SK-MEL-5 (cell line): ENCODE results near the gene METTL27. TPM values are rescaled to one million over a fixed set of nuclear protein-coding genes. Genes with fewer than 3 reads are reported as not detected.
A peak's percentile ranks its signal among the peaks of the same experiment; 100 is the strongest.
"Not testable (repeated sequence)": the region's sequence is repeated elsewhere in the genome, so short reads cannot be mapped to it uniquely, and the experiment has no call there.

Experiments
- DNase-seq: peaks from one replicate; pipeline ENCODE4 v3.0.0-alpha.2; 2016; ENCODE audit warnings: low read depth, low spot score
- in situ Hi-C: cut with HindIII; loops from 2 replicates; pipeline ENCODE4 v1.10.0; 2016; ENCODE audit warnings: low sequenced_read_pairs, high pct_unique_total_duplicates, low pct_unique_long_range_greater_than_20kb
- total RNA-seq: library from RNA; depleted of rRNA; stranded (reverse); fragments of >200 nt; shearing (Covaris generic); gene quantifications from 2 replicates; pipeline ENCODE4 v1.2.3, GENCODE V29; 2014

METTL27 gene
- total RNA-seq, 1 experiment from 2014 or later: 1.8 TPM

DNA sequence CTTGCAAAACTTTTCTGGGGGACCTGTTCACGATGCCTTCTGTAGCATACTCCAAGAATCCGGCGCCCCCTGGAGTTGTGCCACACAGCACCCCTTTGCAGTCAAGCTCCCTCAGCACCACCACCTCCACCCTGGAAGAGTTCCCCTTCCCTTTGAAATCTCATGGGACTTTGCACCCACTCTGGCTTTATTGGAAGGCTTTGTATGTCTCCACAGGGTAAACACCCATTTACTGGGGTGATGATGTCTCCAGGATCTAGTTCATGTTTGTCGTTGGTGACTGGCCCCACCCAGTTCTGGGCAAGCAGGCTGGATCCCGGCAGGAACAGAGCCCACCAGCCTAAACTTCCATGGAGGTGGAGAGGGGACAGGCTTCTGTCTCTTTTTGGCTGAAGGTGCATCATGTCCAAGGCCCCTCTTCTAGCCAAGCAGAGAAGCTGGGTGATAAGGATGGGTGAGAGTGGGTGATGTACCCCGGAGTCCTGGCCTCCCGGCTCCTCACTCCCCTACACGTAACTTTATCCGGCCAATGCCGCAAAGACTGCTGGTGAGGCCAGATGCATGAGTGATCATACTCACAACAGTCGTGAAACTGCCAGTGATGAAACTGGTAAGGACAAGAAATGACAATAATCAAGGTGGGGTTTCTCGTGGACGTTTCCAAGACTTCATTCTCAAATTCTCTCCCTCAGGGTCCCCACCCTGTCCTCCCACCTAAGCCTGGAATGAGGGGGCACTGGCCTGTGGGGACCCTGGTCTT is 12.2 kb downstream of the METTL27 start:
- no peak for DNase-seq
- in situ Hi-C loops: no loop called here

DNA sequence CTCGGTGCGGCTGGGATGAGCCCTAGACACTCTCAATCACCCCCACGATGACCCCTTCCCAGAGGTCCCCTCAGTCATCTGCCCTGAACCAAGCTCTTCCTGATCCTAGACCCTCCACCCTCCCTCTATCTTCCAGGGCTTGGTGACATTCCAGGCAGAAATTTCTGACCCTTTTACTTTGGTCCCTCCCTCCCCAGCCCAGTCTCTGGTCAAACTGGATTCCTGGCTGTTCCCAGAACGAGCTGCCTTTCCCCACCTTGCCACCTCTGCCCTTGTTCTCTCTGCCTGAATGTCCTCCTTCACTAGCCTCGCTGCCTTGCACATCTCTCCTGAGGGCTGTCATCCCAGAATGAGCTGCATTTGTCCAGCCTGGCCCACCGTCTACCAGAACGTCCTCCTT is 12.8 kb downstream of the METTL27 start:
- no peak for DNase-seq
- in situ Hi-C loops: no loop called here

DNA sequence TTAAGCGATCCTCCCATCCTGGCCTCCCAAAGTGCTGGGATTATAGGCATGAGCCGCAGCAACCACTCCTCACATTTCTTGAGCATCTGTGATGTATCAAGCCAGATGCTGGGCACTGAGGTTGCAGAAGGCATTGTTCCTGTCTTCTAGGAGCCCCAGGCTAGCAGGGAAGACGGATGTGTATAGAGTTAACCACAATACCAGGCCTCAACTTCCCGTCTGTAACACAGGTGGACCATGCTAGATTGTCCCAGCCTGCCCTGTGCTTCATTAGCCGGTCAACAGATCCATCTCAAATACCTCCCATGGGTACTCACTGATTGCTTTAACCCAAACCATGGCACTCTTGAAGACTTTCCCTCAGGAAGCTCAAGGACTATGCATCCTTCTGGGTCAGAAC is 13.3 kb downstream of the METTL27 start:
- in situ Hi-C loops: no loop called here
- no peak for DNase-seq

DNA sequence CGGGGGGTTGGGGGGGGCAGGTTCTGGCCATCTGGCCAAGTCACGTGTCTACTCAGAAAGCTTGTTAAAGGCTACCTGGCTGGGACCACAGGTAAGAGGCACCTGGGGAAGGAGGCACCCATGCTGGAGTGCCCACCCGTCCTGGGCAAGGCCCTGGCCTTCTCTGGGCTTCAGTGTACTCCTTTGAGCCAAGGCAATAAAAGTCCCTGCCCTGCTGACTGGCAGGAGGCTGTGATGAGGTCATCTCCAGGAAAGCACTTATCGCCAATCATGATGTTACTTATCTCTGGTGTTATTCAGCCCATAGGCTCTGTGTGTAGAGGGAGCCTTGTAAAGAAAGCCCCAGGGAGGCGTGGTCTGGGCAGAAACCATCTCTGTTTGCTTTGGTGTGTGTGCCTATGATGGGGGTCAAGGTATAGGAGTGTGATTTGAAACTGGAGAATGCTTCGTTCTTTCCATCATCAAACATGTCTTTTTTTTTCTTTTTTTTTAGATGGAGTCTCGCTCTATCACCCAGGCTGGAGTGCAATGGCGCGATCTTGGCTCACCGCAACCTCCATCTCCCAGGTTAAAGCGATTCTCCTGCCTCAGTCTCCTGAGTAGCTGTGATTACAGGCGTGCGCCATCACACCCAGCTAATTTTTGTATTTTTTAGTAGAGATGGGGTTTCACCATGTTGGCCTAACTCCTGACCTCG is 14.1 kb downstream of the METTL27 start:
- peak; percentile 70 for DNase-seq
- in situ Hi-C loops: no loop called here

DNA sequence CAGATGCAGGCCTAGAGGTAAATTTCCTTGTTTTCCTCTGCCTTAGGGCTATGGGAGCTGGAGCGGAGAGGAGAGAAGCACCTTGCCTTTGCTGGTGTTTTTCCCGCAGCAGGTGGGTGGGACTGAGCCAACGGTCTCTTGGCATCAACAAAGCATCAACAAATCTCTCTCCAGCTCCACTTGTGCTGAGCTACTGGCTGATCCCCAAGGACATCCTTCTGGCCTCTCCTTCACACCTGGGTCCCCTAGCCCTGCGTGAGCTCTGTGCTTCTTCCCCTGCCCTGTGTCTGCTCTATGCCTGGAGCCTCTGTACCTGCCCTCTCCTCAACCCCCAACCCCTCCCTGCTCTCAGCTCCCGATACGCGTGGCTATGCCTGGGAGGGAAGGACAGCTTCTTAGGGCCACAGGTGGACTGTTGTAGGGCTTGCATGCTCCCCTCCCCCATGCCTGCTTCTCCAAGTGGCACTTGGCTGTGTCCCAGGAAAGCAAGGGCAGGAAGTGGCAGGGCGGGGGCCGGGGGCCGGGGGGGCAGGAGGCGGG is 14.7 kb downstream of the METTL27 start:
- in situ Hi-C loops: no loop called here
- peak; percentile 25 for DNase-seq

DNA sequence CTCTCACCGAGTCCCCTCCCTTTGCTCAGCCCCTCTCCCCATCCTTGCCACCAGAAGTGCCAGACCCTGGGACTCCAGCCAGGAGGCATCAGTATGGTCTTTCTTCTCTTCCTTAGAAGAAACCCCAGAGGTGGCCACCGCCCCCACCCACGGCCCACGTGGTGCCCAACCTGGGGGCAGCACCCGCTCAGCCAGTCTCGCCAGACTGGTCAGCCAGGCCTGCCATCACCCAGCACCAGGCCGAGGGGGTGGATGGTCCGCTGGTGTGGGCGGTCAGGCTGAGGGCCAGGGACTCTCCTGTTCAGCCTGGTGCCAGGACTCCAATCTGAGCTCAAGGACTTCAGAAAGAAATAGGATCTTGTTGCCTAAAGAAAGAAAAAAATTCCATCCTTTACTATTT is 17.3 kb downstream of the METTL27 start:
- no peak for DNase-seq
- in situ Hi-C loops: loop anchor here (25.0 kb wide), 1 partner anchor 137 kb away; no protein-coding TSS in a partner anchor

DNA sequence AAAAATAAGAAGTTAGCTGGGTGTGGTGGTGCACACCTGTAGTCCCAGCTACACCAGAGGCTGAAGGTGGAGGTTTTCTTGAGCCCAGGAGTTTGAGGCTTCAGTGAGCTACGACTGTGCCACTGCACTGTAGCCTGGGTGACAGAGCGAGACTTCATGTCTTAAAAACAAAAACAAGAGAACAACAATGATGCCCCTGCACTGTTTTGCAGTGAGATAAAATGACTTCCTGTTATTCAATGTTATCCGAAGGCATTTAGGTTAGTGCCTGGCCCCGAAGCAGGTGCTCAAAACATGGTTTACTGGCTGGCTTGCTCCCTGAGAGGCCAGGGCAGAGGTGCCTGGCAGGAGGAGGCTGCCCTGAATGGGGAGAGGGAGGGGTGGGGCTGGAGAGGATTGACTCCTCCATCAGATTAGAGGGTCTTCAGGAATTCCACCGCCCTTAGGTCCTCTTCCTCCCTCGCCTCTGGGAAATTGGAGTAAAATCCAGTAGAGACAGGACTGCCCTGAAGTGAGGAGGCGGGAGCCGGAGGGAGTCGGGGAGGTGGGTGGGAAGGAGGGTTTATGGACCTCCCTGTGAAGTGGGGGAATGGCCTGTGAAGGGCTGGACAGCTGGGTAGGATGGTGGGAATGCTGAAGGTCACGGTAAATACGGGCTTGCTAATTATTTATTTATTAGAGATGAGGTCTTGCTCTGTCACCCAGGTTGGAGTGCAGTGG is 18.3 kb downstream of the METTL27 start:
- in situ Hi-C loops: loop anchor here (25.0 kb wide), 1 partner anchor 138 kb away; no protein-coding TSS in a partner anchor
- DNase-seq: no peak

DNA sequence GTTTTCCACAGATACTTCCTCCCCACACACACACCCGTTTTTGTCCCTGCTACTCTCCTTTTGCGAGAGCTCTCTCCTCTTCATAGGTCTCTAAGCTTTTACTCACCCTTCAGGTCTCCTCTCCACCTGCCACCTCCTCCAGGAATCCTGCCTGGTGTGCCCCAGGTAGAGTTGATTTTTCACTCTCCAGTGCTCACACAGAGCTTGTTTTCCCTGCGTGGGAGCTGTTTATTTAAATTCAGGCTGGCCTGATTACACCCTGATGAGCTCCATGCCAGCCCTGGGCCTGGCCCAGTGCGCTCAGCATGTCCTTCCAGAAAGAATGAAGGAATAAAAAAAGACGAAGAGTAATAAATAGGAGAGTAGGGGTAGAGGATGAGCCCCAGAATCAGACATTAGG is 19.1 kb downstream of the METTL27 start:
- in situ Hi-C loops: loop anchor here (25.0 kb wide), 1 partner anchor 139 kb away; no protein-coding TSS in a partner anchor

DNA sequence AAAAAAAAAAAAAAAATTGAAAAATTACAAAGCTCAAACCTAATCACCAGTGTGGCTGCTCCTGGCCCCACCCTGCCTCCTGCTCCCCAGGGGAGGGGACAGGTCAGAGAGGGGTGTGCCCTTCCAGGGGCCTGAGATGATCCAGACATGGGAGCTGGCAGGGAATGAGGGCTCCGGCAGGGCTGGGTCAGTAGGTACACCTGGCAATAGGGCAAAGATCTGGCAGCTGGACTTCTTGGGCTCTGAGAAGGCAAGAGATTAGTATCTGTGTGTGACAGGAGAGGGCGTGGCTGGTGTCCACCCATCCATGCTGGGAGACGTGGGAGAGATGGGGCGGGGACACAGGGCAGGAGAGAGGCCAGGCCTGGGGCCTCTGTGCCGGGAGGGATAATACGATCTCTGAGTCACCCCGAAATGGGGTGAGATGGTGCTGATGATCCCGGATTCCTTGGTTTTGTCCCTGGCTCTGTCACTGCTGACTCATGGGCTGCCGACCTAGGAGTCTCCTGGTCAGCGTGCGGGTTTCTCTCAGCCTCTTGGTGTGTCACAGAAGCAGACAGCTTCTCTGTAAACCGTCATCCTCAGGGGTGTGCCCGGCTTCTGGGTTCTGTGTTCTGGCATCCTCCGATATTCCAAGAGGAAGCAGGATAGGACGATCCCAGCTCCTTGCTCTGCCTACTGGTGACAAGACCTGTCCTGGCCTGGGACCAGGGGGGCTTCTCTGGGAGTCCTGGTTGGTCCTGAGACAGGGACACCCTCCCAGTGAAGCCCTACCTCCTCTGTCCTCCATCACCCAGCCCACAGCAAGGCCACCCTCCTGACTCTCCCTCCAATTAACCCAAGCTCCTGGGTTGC is 19.8 kb downstream of the METTL27 start:
- in situ Hi-C loops: loop anchor here (25.0 kb wide), 1 partner anchor 140 kb away; no protein-coding TSS in a partner anchor
- DNase-seq: no peak

More for the DNA sequence above, 19.1 kb downstream of the METTL27 start:
- no peak for DNase-seq

DNA sequence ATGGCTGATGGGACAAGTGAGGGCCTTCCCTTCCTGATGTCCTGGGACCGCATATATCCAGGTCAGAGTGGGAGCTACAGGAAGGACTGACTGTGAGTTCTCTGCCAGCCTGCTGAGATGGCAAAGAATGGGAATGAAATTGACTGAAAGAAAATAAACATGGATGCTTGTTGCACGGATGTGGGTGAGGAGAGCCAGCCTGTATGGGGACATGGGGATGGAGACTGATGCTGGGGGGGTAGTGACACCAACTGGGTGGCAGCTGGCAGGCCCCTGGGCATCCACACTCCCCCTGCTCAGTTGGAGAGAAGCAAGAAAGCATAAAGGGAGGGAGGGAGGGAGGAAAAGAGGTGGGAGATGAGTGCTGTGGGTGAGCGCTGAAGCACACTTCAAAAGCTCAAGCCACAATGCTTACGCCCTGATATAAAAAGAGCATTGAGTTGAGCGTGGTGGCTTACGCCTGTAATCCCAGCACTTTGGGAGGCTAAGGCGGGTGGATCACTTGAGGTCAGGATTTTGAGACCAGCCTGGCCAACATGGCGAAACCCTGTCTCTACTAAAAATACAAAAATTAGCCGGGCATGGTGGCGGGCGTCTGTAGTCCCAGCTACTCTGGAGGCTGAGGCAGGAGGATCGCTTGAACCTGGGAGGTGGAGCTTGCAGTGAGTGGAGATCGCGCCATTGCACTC is 20.6 kb downstream of the METTL27 start:
- in situ Hi-C loops: loop anchor here (25.0 kb wide), 1 partner anchor 141 kb away; no protein-coding TSS in a partner anchor
- DNase-seq: not testable (repeated sequence)

DNA sequence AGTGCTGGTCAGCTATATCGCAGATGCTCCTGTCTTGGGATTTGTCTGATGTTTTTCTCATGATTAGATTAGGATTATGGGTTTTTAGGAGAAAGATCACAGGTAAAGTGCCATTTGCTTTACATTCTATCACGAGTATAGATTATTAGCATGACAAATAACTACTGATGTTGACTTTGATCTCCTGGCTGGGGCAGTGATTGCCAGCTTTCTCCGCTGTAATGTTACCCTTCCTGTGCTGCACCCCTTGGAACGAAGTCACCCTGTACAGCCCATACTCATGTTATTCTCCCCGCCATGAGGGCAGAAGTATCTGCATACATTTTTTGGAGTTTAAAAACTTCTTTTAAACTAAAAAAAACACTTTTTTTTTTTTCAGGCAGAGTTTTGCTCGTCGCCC is 22.3 kb downstream of the METTL27 start:
- DNase-seq: no peak
- in situ Hi-C loops: loop anchor here (25.0 kb wide), 1 partner anchor 142 kb away; no protein-coding TSS in a partner anchor

DNA sequence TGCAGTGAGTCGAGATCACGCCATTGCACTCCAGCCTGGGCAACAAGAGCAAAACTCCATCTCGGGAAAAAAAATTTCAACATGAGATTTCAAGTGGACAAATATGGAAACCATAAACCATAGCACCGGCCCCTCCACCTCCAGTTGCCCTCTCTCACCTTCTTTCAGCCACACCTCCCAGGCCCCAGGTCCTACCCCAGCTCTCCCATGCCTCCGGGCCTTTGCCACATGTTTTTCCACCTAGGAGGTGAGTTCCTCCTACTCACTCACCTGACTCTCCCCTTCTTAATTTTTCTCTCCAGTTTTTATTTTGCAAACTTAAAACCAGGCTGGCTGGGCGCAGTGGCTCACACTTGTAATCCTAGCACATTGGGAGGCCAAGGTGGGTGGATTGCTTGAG is 25.2 kb downstream of the METTL27 start:
- in situ Hi-C loops: loop anchor here (25.0 kb wide), 1 partner anchor 145 kb away; no protein-coding TSS in a partner anchor

DNA sequence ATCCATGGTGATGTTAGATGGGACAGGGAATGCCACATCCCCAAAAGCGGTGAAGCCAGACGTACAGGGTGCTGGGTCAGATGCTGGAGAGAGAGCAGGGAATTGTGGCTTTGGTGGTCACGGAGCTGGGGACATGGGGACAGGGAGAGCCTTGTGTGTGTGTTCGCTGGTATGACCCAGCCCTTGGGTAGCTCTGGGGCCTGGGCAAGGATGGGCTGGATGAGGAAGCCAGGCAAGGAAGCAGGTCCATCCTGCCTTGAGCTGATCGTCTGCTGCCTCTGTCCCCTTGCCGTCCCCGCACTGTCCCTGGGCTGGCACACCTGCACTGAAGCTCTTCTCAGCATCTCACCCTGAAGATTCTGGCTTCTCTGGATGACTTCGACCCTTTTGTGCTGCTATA is 26.9 kb downstream of the METTL27 start:
- in situ Hi-C loops: loop anchor here (25.0 kb wide), 1 partner anchor 147 kb away; no protein-coding TSS in a partner anchor
- DNase-seq: no peak

More for the DNA sequence above, 25.2 kb downstream of the METTL27 start:
- no peak for DNase-seq

DNA sequence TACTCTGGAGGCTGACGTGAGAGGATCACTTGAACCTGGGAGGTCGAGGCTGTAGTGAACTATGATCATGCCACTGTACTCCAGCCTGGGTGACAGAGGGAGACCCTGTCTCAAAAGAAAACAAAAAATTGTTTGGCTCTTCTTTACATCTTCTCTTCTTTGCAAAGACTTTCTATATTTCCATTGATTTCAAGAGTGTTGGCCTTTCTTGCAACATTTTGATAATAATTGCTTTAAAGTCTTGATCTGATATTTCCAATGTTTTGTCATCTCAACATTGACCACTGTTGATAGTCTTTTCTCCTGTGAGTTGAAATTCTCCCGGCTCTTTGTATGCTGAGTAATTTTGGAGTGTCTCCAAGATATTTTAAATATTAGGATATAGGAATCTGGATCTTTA is 29.3 kb downstream of the METTL27 start:
- in situ Hi-C loops: loop anchor here (25.0 kb wide), 1 partner anchor 149 kb away; no protein-coding TSS in a partner anchor
- no peak for DNase-seq

DNA sequence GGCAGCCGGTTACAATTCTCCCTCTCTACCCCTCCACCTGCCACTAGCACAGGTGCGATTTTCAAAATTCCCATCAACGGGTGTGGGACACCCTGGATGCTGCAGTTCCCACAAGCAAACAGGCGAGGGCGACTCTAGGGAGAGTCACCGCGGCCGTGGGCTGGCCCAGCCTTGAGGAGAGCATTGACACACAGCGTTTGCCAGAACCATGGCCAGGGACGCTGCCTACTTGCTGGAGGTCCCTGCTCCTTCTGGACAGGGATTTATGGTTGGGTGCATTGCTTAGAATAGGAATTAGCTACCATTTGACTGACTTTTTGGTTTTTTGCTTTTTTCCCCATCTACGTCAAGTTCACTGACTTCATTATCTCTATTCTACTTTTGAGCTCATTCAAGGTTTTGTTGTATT is 30.6 kb downstream of the METTL27 start:
- in situ Hi-C loops: loop anchor here (25.0 kb wide), 1 partner anchor 151 kb away; no protein-coding TSS in a partner anchor
- peak; percentile 85 for DNase-seq

DNA sequence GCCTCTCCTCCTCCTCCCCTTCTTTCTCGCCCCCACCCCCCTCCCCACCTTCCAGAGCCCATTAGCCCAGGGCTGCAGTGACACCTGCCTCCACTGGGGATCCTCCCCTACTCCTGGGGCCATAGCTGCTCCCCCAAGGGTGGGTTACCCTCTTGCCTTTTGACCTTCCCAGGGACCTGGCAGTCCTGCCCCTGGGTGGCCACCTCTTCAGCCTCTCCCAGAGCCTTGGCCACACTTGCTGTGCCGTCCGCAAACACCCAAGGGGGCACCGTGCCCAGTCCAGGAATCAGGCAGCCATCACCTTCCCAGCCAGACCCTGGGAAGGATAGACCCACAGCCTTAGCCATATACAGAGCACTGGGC is 31.3 kb downstream of the METTL27 start:
- in situ Hi-C loops: loop anchor here (25.0 kb wide), 1 partner anchor 151 kb away; no protein-coding TSS in a partner anchor
- DNase-seq: no peak
